Activated CD4-positive, alpha-beta T cell treated with anti-CD3 and anti-CD28 coated beads, Interleukin-2, amount 10 ng/mL, durations not matched to agents 7 days and 5 days (primary cell): ENCODE measurements around the gene LRRC8C. TPM values are rescaled to one million over a fixed set of nuclear protein-coding genes. Genes with fewer than 3 reads are reported as not detected.

Experiments used
- CTCF ChIA-PET: fragments of 350-600 bp; sonication (Branson Sonifier 250); formaldehyde crosslinking; loops from one replicate; lab custom pipeline; 2021; ENCODE audit warnings: antibody characterized with exemption; lab: Charles Lee
- POLR2A ChIA-PET: fragments of 350-600 bp; sonication (Branson Sonifier 250); formaldehyde crosslinking; loops from one replicate; lab custom pipeline; 2021; ENCODE audit warnings: antibody characterized with exemption; lab: Charles Lee
- DNase-seq: peaks from one replicate; pipeline ENCODE4 v3.0.0-alpha.2; 2020
- H3K27ac Mint-ChIP-seq: one replicate; pipeline ENCODE4 v1.8.0; 2021; ENCODE audit warnings: mild to moderate bottlenecking, moderate library complexity, mixed read lengths
- H3K27me3 Mint-ChIP-seq: one replicate; pipeline ENCODE4 v1.8.0; 2021; ENCODE audit warnings: mixed read lengths
- H3K36me3 Mint-ChIP-seq: one replicate; pipeline ENCODE4 v1.8.0; 2021; ENCODE audit warnings: low read depth, mixed read lengths
- H3K4me1 Mint-ChIP-seq: one replicate; pipeline ENCODE4 v1.8.0; 2021; ENCODE audit warnings: mixed read lengths
- H3K4me3 Mint-ChIP-seq: one replicate; pipeline ENCODE4 v1.8.0; 2021; ENCODE audit warnings: mild to moderate bottlenecking, moderate library complexity, mixed read lengths
- H3K9me3 Mint-ChIP-seq: one replicate; pipeline ENCODE4 v1.8.0; 2021; ENCODE audit warnings: mixed read lengths
- total RNA-seq, 2 experiments: library from RNA; stranded (reverse); gene quantifications; one replicate each; pipeline ENCODE4 v1.2.3, GENCODE V29; 2021

LRRC8C gene
- total RNA-seq, 2 experiments from 2014 or later = 45.0 to 55.2 TPM

DNA sequence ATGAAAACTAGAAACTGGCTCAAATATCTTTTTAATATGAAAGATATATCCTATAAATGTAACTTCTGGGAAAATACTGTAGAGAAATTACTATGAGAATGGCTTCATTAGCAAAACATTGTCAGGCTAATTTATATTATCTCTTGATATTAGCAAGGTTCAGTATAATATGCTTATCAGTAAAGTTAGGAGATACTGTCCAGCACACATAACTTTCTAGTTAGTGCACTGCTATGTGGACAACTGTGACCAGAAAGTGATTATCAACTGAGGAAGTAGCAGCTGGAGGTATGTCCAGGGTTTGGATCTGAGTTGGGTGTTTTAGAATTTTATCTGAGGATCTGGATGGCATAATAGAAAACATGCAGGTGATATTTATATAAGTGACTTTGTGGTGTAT is 7.5 kb downstream of the LRRC8C start:
- Mint-ChIP-seq H3K27ac (no peak overlapping the region), H3K4me1 (peaks cover 66% of the 10 kb centered on the region), H3K4me3 (no peak overlapping the region), H3K36me3 (peaks cover 62% of the 10 kb centered on the region), H3K27me3 (no peaks in the 10 kb centered on the region), H3K9me3 (peaks cover 23% of the 10 kb centered on the region)
- DNase-seq = no peak
- ChIA-PET CTCF (interaction anchor here (1.4 to 1.8 kb wide), 3 partner anchors 8 to 21 kb away, joined by 4 to 7 read pairs (median 4); no protein-coding TSS in a partner anchor), POLR2A (no interaction called here)

DNA sequence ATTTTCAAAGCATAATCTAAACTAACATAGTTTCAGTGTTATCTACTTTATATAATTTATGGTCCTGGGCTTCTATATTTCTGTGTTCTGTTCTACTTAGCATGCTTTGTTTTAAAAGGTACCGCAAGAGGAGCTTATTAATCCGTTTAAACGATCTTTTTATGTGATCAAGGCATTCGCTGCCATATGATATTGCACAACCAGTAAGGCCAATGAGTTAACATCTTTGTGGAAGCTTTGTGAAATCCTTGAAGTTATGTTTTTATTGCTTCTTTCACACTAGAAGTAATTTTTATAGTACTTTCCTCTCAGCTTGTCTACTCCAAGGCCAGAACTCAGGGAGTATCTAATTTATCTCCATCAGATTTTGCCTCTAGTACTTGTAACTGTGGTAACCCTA is 8.9 kb downstream of the LRRC8C start:
- no peak for DNase-seq
- Mint-ChIP-seq H3K27me3 (no peaks in the 10 kb centered on the region), H3K9me3 (peaks cover 27% of the 10 kb centered on the region), H3K36me3 (peaks cover 63% of the 10 kb centered on the region), H3K27ac (peak overlapping the region; percentile 71), H3K4me3 (no peak overlapping the region), H3K4me1 (peaks cover 54% of the 10 kb centered on the region)
- CTCF ChIA-PET = interaction anchor here (1.4 kb wide), 1 partner anchor 11 kb away, joined by 4 read pairs; no protein-coding TSS in a partner anchor
- POLR2A ChIA-PET = no interaction called here

DNA sequence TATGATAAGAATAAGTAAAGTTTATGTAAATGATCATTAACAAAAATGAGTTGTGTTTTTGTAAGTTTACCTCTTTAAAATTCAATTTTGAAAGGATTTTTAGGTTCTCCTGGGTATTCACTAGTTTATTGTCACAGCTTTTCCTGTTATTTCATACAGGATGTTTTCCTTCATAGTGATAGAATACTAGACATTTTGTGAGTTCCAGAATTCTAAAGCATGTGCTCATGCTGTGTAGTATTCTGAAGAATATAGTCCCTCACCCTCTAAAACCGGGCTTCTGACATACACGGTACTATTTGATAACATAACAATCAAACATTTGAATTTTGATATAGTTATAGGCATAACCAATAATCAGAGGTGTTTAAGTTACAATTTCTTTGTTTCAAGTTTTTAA is 10.7 kb downstream of the LRRC8C start:
- ChIA-PET CTCF (interaction anchor here (1.0 to 1.5 kb wide), 5 partner anchors 9 to 316 kb away, joined by 3 to 4 read pairs (median 3); partner anchors contain the start of gene LRRC8C), POLR2A (no interaction called here)
- Mint-ChIP-seq H3K36me3 (peaks cover 56% of the 10 kb centered on the region), H3K4me3 (no peak overlapping the region), H3K27ac (no peak overlapping the region), H3K9me3 (peaks cover 33% of the 10 kb centered on the region), H3K27me3 (no peaks in the 10 kb centered on the region), H3K4me1 (peaks cover 46% of the 10 kb centered on the region)
- no peak for DNase-seq

GRCh38 chr1:89644119-89644814 is 11.3 kb downstream of the LRRC8C start:
- peaks cover 48% of the 10 kb centered on the region for H3K4me1 Mint-ChIP-seq
- ChIA-PET POLR2A (interaction anchor here (0.8 kb wide), 1 partner anchor 113 kb away, joined by 3 read pairs; no protein-coding TSS in a partner anchor), CTCF (interaction anchor here (0.7 to 1.7 kb wide), 8 partner anchors 8 to 315 kb away, joined by 3 to 5 read pairs (median 3); partner anchors contain the start of gene LRRC8C)
- no peaks in the 10 kb centered on the region for H3K27me3 Mint-ChIP-seq
- H3K4me3 Mint-ChIP-seq = no peak overlapping the region
- no peak for DNase-seq
- H3K36me3 Mint-ChIP-seq = peaks cover 56% of the 10 kb centered on the region
- H3K9me3 Mint-ChIP-seq = peaks cover 33% of the 10 kb centered on the region
- no peak overlapping the region for H3K27ac Mint-ChIP-seq

DNA sequence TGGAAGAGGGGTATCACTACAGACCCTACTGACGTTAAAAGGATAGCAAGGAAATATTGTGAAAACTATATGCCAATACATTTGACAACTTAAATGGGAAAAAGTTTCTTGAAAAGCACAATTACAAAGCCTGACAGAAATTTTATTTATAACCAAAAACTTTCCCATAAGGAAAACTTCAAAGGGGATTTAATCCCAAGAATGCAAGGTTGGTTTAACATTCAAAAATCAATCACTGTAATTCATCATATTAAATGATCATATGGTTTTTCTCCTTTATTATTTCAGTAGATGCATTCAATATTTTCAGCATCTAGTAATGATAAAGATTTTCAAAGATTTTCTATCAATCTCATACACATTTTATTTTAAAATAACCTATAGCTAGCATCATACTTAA is 13.3 kb downstream of the LRRC8C start:
- H3K4me1 Mint-ChIP-seq = peaks cover 59% of the 10 kb centered on the region
- no peaks in the 10 kb centered on the region for H3K27me3 Mint-ChIP-seq
- H3K9me3 Mint-ChIP-seq = peaks cover 36% of the 10 kb centered on the region
- ChIA-PET CTCF (no interaction called here), POLR2A (no interaction called here)
- no peak overlapping the region for H3K4me3 Mint-ChIP-seq
- no peak overlapping the region for H3K27ac Mint-ChIP-seq
- DNase-seq = no peak
- H3K36me3 Mint-ChIP-seq = peaks cover 64% of the 10 kb centered on the region

- Mint-ChIP-seq H3K36me3 (peaks cover 69% of the 10 kb centered on the region), H3K4me1 (peaks cover 67% of the 10 kb centered on the region), H3K4me3 (no peak overlapping the region), H3K27me3 (no peaks in the 10 kb centered on the region), H3K9me3 (peaks cover 27% of the 10 kb centered on the region), H3K27ac (no peak overlapping the region)
- ChIA-PET CTCF (interaction anchor here (1.8 kb wide), 1 partner anchor 17 kb away, joined by 5 read pairs; the partner anchor contains the start of gene LRRC8C), POLR2A (no interaction called here)
- no peak for DNase-seq
Observed at GRCh38 chr1:89649783-89650182, 16.9 kb downstream of the LRRC8C start.

DNA sequence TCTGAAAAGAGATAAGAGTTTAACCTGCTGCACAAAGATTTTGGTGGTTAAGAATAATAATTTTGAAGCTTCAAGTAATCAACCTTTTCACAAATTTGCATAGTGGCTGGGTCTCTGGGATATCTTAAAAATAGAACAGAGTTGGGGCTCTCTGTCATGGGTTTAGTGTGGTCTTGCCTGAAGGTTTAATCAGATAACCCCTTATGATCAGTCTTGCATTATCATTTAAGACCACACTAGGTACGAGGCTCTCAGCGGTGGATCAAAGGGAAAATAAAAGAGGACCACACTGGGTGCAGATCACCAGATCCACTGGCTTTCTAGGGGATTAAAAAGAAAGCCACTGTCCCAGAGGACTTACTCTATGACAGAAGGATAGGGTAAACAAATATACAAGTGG is 19.5 kb downstream of the LRRC8C start:
- peaks cover 66% of the 10 kb centered on the region for H3K36me3 Mint-ChIP-seq
- H3K4me1 Mint-ChIP-seq = peaks cover 84% of the 10 kb centered on the region
- H3K4me3 Mint-ChIP-seq = no peak overlapping the region
- H3K9me3 Mint-ChIP-seq = peaks cover 18% of the 10 kb centered on the region
- H3K27ac Mint-ChIP-seq = peak overlapping the region; percentile 2
- ChIA-PET POLR2A (interaction anchor here (0.7 kb wide), 1 partner anchor 105 kb away, joined by 3 read pairs; no protein-coding TSS in a partner anchor), CTCF (interaction anchor here (1.0 to 1.7 kb wide), 3 partner anchors 9 to 23 kb away, joined by 3 to 6 read pairs (median 4); no protein-coding TSS in a partner anchor)
- H3K27me3 Mint-ChIP-seq = no peaks in the 10 kb centered on the region
- no peak for DNase-seq

- peak overlapping the region; percentile 90 for H3K27ac Mint-ChIP-seq
- peaks cover 21% of the 10 kb centered on the region for H3K9me3 Mint-ChIP-seq
- H3K4me1 Mint-ChIP-seq = peaks cover 91% of the 10 kb centered on the region
- POLR2A ChIA-PET = no interaction called here
- CTCF ChIA-PET = interaction anchor here (1.4 kb wide), 1 partner anchor 14 kb away, joined by 3 read pairs; no protein-coding TSS in a partner anchor
- peaks cover 64% of the 10 kb centered on the region for H3K36me3 Mint-ChIP-seq
- H3K27me3 Mint-ChIP-seq = no peaks in the 10 kb centered on the region
- DNase-seq = peak; percentile 65
- peak overlapping the region; percentile 33 for H3K4me3 Mint-ChIP-seq
Observed at GRCh38 chr1:89657886-89658285, 25.0 kb downstream of the LRRC8C start.

- no peak for DNase-seq
- peaks cover 67% of the 10 kb centered on the region for H3K36me3 Mint-ChIP-seq
- ChIA-PET POLR2A (no interaction called here), CTCF (interaction anchor here (0.6 to 3.3 kb wide), 4 partner anchors 10 to 112 kb away, joined by 3 to 21 read pairs (median 4); no protein-coding TSS in a partner anchor)
- peak overlapping the region; percentile 90 for H3K27ac Mint-ChIP-seq
- no peak overlapping the region for H3K4me3 Mint-ChIP-seq
- peaks cover 21% of the 10 kb centered on the region for H3K9me3 Mint-ChIP-seq
- no peaks in the 10 kb centered on the region for H3K27me3 Mint-ChIP-seq
- peaks cover 88% of the 10 kb centered on the region for H3K4me1 Mint-ChIP-seq
Observed at GRCh38 chr1:89659322-89660081, 26.6 kb downstream of the LRRC8C start.

- Mint-ChIP-seq H3K27ac (peak overlapping the region; percentile 82), H3K9me3 (peaks cover 22% of the 10 kb centered on the region), H3K4me1 (peaks cover 86% of the 10 kb centered on the region), H3K36me3 (peaks cover 65% of the 10 kb centered on the region), H3K4me3 (no peak overlapping the region), H3K27me3 (no peaks in the 10 kb centered on the region)
- DNase-seq = no peak
- ChIA-PET CTCF (interaction anchor here (1.0 to 3.3 kb wide), 5 partner anchors 7 to 102 kb away, joined by 3 to 21 read pairs (median 3); no protein-coding TSS in a partner anchor), POLR2A (interaction anchor here (0.6 kb wide), 1 partner anchor 45 kb away, joined by 3 read pairs; no protein-coding TSS in a partner anchor)
Observed at GRCh38 chr1:89660224-89661061, 27.5 kb downstream of the LRRC8C start.

DNA sequence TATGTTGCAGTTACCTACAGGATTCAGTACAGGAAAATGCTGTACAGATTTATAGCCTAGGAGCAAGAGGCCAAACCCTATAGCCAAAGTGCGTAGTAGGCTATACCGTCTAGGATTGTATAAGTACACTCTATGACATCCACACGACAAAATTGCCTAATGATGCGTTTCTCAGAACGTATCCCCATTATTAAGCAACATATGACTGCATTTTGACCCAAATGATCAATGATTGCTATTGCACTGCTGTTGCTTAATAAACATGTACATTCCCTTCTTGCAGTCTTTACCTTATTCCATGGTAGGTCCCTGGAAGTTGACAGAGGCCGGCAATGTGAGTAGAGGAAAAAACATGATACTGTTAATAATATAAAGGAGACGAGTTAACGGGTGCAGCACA is 33.0 kb downstream of the LRRC8C start:
- DNase-seq = no peak
- peak overlapping the region; percentile 42 for H3K27ac Mint-ChIP-seq
- no peaks in the 10 kb centered on the region for H3K27me3 Mint-ChIP-seq
- H3K36me3 Mint-ChIP-seq = peaks cover 77% of the 10 kb centered on the region
- POLR2A ChIA-PET = no interaction called here
- CTCF ChIA-PET = interaction anchor here (0.6 to 1.4 kb wide), 3 partner anchors 9 to 34 kb away, joined by 3 to 4 read pairs (median 3); no protein-coding TSS in a partner anchor
- H3K4me1 Mint-ChIP-seq = peaks cover 83% of the 10 kb centered on the region
- peaks cover 18% of the 10 kb centered on the region for H3K9me3 Mint-ChIP-seq
- H3K4me3 Mint-ChIP-seq = no peak overlapping the region

DNA sequence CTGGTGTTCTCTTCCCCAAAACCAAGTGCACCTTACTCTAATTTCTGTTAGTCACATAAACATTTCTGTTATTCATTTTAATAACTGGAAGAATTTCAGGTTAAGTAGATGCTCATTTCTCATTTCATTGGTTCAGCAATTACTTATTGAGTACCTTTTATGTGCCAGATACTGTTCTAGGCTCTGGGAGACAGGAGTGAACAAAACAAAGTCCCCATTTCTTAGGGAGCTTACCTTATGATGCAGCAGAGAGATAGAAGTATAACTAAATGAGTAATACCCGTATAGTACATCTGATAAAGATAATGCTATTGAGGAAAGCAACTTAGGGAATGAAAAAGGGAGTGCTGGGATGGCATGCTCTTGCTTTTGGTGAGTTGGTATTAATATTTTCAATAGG is 33.7 kb downstream of the LRRC8C start:
- Mint-ChIP-seq H3K4me3 (no peak overlapping the region), H3K27ac (peak overlapping the region; percentile 21), H3K36me3 (peaks cover 77% of the 10 kb centered on the region), H3K27me3 (no peaks in the 10 kb centered on the region), H3K4me1 (peaks cover 83% of the 10 kb centered on the region), H3K9me3 (peaks cover 17% of the 10 kb centered on the region)
- CTCF ChIA-PET = no interaction called here
- POLR2A ChIA-PET = no interaction called here
- no peak for DNase-seq
